Vagina (tissue), 2 donors: ENCODE data around the gene RAB8A.
"Not testable (repeated sequence)": the region's sequence is repeated elsewhere in the genome, so short reads cannot be mapped to it uniquely, and the experiment has no call there.

Source experiments
- POLR2A ChIP-seq, 2 donors: fragments of 450-650 bp; IDR thresholded peaks; one replicate each; pipeline ENCODE4 v1.6.1; 2017; ENCODE audit warnings: antibody characterized with exemption in 2 of 2, mild to moderate bottlenecking in 2 of 2, moderate library complexity in 2 of 2
- TF ChIP-seq, protein P1 (sequence below), 3 experiments: fragments of 450-650 bp in 2 of 3; fragments of 200-600 bp in 1 of 3; sonication (generic) in 1 of 3; IDR thresholded peaks; one replicate each; pipeline ENCODE4 v1.5.1; 2017 to 2019; ENCODE audit warnings: antibody characterized with exemption in 3 of 3, mild to moderate bottlenecking in 2 of 3, moderate library complexity in 2 of 3

- TF ChIP-seq, protein P1, sequence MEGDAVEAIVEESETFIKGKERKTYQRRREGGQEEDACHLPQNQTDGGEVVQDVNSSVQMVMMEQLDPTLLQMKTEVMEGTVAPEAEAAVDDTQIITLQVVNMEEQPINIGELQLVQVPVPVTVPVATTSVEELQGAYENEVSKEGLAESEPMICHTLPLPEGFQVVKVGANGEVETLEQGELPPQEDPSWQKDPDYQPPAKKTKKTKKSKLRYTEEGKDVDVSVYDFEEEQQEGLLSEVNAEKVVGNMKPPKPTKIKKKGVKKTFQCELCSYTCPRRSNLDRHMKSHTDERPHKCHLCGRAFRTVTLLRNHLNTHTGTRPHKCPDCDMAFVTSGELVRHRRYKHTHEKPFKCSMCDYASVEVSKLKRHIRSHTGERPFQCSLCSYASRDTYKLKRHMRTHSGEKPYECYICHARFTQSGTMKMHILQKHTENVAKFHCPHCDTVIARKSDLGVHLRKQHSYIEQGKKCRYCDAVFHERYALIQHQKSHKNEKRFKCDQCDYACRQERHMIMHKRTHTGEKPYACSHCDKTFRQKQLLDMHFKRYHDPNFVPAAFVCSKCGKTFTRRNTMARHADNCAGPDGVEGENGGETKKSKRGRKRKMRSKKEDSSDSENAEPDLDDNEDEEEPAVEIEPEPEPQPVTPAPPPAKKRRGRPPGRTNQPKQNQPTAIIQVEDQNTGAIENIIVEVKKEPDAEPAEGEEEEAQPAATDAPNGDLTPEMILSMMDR (IDR thresholded peaks at IDR 0.05): not testable (repeated sequence)
- TF ChIP-seq POLR2A (IDR thresholded peaks at IDR 0.05): not testable (repeated sequence)
These were observed 7.6 kb downstream of the RAB8A start for GRCh38 chr19:16119075-16119857.
